GM18498 (cell line): Measurements from ENCODE around the gene ORAI1.
"Not testable (repeated sequence)": the region's sequence is repeated elsewhere in the genome, so short reads cannot be mapped to it uniquely, and the experiment has no call there.

Source experiments
- ATAC-seq: cut with Tn5 transposase; IDR thresholded peaks from one replicate; pipeline ENCODE4 v1.9.1; 2021; ENCODE audit warnings: mild to moderate bottlenecking, moderate library complexity; ENCODE audit not compliant: unreplicated experiment

ORAI1 gene

GRCh38 chr12:121603581-121603980 lies 22.7 kb upstream of the ORAI1 start:
- no peak for ATAC-seq

GRCh38 chr12:121608301-121608700 lies 18.0 kb upstream of the ORAI1 start:
- no peak for ATAC-seq

- no peak for ATAC-seq
Observed at GRCh38 chr12:121610239-121611149, 15.8 kb upstream of the ORAI1 start.

DNA sequence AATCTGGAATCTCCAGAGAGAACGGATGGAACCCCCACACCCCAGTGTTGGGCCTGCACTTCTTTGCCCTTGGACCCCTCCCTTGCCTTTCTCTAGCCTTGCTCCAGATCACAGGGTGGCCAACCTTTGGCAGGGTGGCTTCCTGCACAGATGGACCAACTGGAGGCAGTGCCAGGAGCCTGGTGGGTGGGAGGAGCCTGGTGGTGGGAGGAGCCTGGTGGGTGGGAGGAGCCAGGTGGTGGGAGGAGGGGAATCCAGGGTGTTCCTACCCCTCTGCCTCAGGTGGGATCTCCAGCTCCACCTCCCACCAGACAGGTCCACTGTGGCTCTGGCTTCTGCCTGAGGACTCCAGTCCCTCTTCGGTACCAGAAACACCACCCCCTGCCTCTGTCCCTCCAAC lies 15.0 kb upstream of the ORAI1 start:
- no peak for ATAC-seq

- no peak for ATAC-seq
Observed at GRCh38 chr12:121613462-121613861, 12.9 kb upstream of the ORAI1 start.

DNA sequence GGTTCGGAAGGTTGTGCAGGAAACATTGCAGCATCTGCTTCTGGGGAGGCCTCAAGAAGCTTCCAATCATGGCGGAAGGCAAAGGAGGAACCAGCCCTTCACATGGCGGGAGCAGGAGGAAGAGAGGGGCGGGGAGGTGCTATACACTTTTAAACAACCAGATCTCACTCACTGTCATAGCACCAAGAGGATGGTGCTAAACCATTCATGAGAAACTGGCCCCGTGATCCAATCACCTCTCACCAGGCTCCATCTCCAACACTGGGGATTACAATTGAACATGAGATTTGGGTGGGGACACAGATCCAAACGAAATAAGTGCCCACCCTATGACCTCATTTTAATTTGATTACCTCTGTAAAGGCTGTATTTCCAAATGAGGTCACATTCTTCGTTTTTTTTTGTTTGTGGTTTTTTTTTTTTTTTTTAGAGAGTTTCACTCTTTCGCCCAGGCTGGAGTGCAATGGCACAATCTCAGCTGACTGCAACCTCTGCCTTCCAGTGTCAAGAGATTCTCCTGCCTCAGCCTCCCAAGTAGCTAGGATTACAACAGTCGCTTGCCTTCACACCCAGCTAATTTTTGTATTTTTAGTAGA lies 11.4 kb upstream of the ORAI1 start:
- ATAC-seq, result no peak

GRCh38 chr12:121618659-121619233 lies 7.6 kb upstream of the ORAI1 start:
- no peak for ATAC-seq

- no peak for ATAC-seq
Observed at GRCh38 chr12:121620333-121620891, 5.9 kb upstream of the ORAI1 start.

DNA sequence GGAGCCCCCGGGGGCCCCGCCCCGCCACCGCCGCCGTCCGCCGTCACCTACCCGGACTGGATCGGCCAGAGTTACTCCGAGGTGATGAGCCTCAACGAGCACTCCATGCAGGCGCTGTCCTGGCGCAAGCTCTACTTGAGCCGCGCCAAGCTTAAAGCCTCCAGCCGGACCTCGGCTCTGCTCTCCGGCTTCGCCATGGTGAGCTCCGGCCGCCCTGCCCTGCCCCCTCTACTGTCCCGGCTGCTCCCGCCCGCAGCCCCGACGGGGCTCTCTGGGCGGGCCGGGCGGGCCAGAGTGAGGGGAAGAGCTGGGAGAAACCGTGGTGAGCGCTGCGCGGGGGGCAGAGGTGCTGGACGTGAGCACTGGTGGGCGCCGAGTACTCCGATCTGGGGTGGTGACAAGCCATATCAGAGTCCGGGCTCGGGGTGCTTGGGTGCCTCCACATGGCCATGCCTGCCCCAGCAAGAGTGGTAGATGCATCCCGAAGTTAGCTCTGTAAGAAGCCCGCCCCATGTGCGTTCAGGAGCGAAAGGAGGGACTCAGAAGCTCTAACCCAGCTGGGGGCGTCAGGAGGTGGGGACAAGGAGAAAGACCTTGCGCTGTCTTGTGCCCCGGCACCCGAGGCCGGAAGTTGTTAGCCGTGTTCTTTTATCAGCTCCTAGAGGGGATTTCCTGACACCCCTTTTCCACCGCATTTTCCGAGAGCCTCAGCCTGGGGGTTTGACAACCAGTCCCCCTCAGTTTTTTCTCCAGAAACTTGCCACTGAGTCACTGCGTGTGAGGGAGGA lies 717 bp downstream of the ORAI1 start:
- peak; percentile 37 for ATAC-seq

GRCh38 chr12:121628037-121628436 lies 1.7 kb downstream of the ORAI1 start:
- ATAC-seq, result no peak

DNA sequence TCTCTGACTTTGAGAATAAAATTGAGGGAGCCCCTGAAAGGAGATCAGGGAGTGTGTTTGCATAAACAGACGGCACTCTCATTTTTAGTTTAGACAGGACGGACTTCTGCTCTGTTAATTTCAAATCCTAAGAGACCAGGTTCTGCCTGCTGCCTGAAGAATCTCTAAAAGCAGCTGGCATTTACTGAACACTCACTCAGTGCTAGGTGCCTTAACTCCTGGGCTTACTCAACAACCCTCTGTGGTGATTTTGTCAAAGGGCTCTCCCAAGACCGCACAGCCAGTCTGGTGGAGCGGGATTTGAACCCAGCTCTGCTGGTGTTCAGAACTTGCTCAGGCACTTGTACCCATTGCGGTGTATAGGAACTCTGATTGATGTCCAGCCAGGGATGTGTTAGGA lies 2.2 kb downstream of the ORAI1 start:
- no peak for ATAC-seq

- no peak for ATAC-seq
Observed at GRCh38 chr12:121630791-121631355, 4.5 kb downstream of the ORAI1 start.

DNA sequence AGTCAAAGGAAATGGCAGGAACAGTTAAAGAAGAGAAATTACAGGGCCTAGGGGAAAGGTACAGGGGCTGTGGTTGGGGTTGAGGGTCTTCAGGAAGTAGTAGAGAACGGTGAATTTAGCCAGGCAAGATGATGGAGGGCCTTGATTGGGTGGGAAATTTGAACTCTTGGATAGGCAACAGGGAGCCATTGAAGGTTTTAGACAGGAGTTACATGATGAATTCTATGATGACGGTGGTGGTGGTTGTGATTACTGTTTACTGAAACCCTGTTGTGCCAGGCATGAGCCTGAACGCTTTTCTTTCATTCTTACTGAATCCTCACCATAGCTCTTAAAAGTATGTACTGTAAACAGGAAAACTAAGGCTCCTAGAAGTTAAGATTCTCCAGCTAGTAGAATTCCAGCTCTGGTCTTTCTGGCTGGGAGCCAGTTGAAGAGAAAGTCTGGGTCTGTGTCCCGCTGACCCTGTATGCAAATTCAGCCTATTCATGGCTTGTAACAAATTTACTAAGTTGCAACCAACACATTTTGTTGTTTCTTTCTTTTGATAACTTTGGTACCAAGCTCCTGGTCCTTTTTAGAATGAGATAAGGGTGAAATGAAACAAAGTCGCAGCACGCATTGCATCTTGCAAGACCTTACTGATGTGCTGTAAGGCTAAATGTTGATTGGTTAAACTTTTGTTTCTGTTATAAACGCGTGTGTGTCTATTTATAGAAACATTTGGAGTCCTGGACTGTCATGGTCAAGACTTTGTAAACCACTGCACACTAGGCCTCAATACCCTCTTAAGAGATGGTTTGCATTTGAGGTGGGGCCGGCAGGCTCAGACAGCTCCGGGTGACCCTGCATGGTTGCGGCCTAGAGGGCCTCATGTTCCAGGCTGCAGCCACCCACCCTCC lies 6.0 kb downstream of the ORAI1 start:
- no peak for ATAC-seq

DNA sequence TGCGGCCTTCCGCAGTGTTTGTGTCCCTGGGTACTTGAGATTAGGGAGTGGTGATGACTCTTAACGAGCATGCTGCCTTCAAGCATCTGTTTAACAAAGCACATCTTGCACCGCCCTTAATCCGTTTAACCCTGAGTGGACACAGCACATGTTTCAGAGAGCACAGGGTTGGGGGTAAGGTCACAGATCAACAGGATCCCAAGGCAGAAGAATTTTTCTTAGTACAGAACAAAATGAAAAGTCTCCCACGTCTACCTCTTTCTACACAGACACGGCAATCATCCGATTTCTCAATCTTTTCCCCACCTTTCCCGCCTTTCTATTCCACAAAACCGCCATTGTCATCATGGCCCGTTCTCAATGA lies 7.5 kb downstream of the ORAI1 start:
- not testable (repeated sequence) for ATAC-seq

- no peak for ATAC-seq
Observed at GRCh38 chr12:121634836-121635235, 8.5 kb downstream of the ORAI1 start.

GRCh38 chr12:121637231-121637914 lies 11.0 kb downstream of the ORAI1 start:
- ATAC-seq, result peak; percentile 54

DNA sequence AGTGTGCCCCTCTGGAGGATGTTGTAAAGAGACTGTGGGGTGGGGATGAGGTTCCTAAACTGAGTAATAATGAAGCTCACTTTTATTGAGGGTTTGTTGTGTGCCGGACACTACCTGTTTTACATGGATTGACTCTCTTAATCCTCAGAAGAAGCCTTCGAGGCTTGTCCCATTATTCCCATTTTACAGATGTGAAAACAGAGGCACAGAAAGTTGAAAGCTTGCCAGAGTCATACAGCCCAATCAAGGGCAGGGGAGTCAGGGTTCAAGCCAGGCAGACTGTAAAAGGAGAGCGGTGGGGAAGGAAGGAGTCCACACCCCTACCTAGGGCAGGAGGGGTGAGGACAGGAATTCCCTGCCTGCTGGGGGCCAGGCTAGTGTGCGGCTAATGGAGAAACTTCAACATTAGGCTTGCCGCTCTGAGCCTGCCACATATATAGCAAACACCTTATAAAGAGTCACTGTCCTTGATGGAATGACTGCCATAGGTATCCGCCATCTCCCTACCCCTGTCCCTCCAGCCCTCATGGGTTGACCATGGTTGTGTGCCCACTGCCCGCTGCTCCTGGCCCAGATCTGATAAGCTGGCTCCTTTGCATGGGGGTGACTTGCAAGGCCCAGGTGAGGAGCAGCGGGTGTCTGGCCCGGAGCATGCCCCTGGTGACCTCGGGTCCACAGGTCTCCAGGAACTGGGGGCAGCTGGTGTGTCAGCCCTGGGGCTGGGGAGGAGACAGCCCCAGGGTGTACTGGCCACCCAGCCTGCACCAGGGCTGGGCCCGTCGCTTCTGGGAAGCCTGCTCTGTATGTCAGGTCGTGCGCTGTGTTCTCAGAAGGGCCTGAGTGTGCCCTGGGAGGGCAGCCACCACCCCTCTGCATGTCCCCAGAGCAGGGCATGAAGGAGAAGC lies 12.2 kb downstream of the ORAI1 start:
- no peak for ATAC-seq

DNA sequence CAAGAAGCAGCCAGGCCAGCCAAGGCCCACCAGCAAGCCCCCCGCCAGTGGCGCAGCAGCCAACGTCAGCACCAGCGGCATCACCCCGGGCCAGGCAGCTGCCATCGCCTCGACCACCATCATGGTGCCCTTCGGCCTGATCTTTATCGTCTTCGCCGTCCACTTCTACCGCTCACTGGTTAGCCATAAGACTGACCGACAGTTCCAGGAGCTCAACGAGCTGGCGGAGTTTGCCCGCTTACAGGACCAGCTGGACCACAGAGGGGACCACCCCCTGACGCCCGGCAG lies 15.0 kb downstream of the ORAI1 start:
- no peak for ATAC-seq
